ENCODE measurements around the gene PAPPA.

PAPPA gene

GRCh38 chr9:116391306-116391900, 237.8 kb downstream of the PAPPA start:
- Histone ChIP-seq H3K79me2 (ENCODE audit: control insufficient read depth, insufficient read depth, low read length, unreplicated experiment) (no peaks in the 10 kb centered on the region), H3K27me3 (ENCODE audit: insufficient read depth, low read length) (no peaks in the 10 kb centered on the region), H3K4me3 (ENCODE audit: low read depth, low read length) (no peak overlapping the region), H3K4me1 (ENCODE audit: control insufficient read depth, insufficient read depth, low read length, unreplicated experiment) (no peaks in the 10 kb centered on the region), H3K36me3 (ENCODE audit: insufficient read depth, low read length) (peaks cover 5% of the 10 kb centered on the region), H2AFZ (ENCODE audit: low read length, unreplicated experiment) (no peak overlapping the region), H3K27ac (ENCODE audit: low read depth, low read length) (no peak overlapping the region)

GRCh38 chr9:116393198-116393597, 239.6 kb downstream of the PAPPA start:
- peaks cover 18% of the 10 kb centered on the region for H3K36me3 ChIP-seq (ENCODE audit: insufficient read depth, low read length)
- no peak overlapping the region for H3K4me3 ChIP-seq (ENCODE audit: low read depth, low read length)
- H2AFZ ChIP-seq (ENCODE audit: low read length, unreplicated experiment) = no peak overlapping the region
- H3K79me2 ChIP-seq (ENCODE audit: control insufficient read depth, insufficient read depth, low read length, unreplicated experiment) = no peaks in the 10 kb centered on the region
- H3K27me3 ChIP-seq (ENCODE audit: insufficient read depth, low read length) = no peaks in the 10 kb centered on the region
- H3K27ac ChIP-seq (ENCODE audit: low read depth, low read length) = no peak overlapping the region
- H3K4me1 ChIP-seq (ENCODE audit: control insufficient read depth, insufficient read depth, low read length, unreplicated experiment) = no peaks in the 10 kb centered on the region

- Histone ChIP-seq H2AFZ (ENCODE audit: low read length, unreplicated experiment) (no peak overlapping the region), H3K36me3 (ENCODE audit: insufficient read depth, low read length) (peaks cover 24% of the 10 kb centered on the region), H3K4me1 (ENCODE audit: control insufficient read depth, insufficient read depth, low read length, unreplicated experiment) (no peaks in the 10 kb centered on the region)
Observed at GRCh38 chr9:116394070-116394469, 240.5 kb downstream of the PAPPA start.

GRCh38 chr9:116394894-116395698, 241.5 kb downstream of the PAPPA start:
- no peaks in the 10 kb centered on the region for H3K4me1 ChIP-seq (ENCODE audit: control insufficient read depth, insufficient read depth, low read length, unreplicated experiment)
- no peaks in the 10 kb centered on the region for H3K79me2 ChIP-seq (ENCODE audit: control insufficient read depth, insufficient read depth, low read length, unreplicated experiment)
- no peak overlapping the region for H3K4me3 ChIP-seq (ENCODE audit: low read depth, low read length)
- H3K27ac ChIP-seq (ENCODE audit: low read depth, low read length) = no peak overlapping the region
- no peaks in the 10 kb centered on the region for H3K27me3 ChIP-seq (ENCODE audit: insufficient read depth, low read length)
- no peak overlapping the region for H2AFZ ChIP-seq (ENCODE audit: low read length, unreplicated experiment)
- peaks cover 24% of the 10 kb centered on the region for H3K36me3 ChIP-seq (ENCODE audit: insufficient read depth, low read length)

More at GRCh38 chr9:116394070-116394469, 240.5 kb downstream of the PAPPA start:
- H3K79me2 ChIP-seq (ENCODE audit: control insufficient read depth, insufficient read depth, low read length, unreplicated experiment) = no peaks in the 10 kb centered on the region
- no peak overlapping the region for H3K4me3 ChIP-seq (ENCODE audit: low read depth, low read length)
- no peaks in the 10 kb centered on the region for H3K27me3 ChIP-seq (ENCODE audit: insufficient read depth, low read length)
- H3K27ac ChIP-seq (ENCODE audit: low read depth, low read length) = no peak overlapping the region

- H3K36me3 ChIP-seq (ENCODE audit: insufficient read depth, low read length) = peaks cover 24% of the 10 kb centered on the region
- no peaks in the 10 kb centered on the region for H3K79me2 ChIP-seq (ENCODE audit: control insufficient read depth, insufficient read depth, low read length, unreplicated experiment)
- no peaks in the 10 kb centered on the region for H3K4me1 ChIP-seq (ENCODE audit: control insufficient read depth, insufficient read depth, low read length, unreplicated experiment)
- H3K4me3 ChIP-seq (ENCODE audit: low read depth, low read length) = no peak overlapping the region
- no peaks in the 10 kb centered on the region for H3K27me3 ChIP-seq (ENCODE audit: insufficient read depth, low read length)
- no peak overlapping the region for H3K27ac ChIP-seq (ENCODE audit: low read depth, low read length)
- no peak overlapping the region for H2AFZ ChIP-seq (ENCODE audit: low read length, unreplicated experiment)
Observed at GRCh38 chr9:116395699-116396037, 242.1 kb downstream of the PAPPA start.

- no peak overlapping the region for H2AFZ ChIP-seq (ENCODE audit: low read length, unreplicated experiment)
- no peaks in the 10 kb centered on the region for H3K27me3 ChIP-seq (ENCODE audit: insufficient read depth, low read length)
- H3K27ac ChIP-seq (ENCODE audit: low read depth, low read length) = no peak overlapping the region
- no peaks in the 10 kb centered on the region for H3K79me2 ChIP-seq (ENCODE audit: control insufficient read depth, insufficient read depth, low read length, unreplicated experiment)
- H3K36me3 ChIP-seq (ENCODE audit: insufficient read depth, low read length) = peaks cover 7% of the 10 kb centered on the region; the same call in 1 of the 2 replicates
- no peaks in the 10 kb centered on the region for H3K4me1 ChIP-seq (ENCODE audit: control insufficient read depth, insufficient read depth, low read length, unreplicated experiment)
- no peak overlapping the region for H3K4me3 ChIP-seq (ENCODE audit: low read depth, low read length)
Observed at GRCh38 chr9:116403171-116403570, 249.6 kb downstream of the PAPPA start.

GRCh38 chr9:116404228-116404627, 250.6 kb downstream of the PAPPA start:
- Histone ChIP-seq H3K4me1 (ENCODE audit: control insufficient read depth, insufficient read depth, low read length, unreplicated experiment) (no peaks in the 10 kb centered on the region), H3K36me3 (ENCODE audit: insufficient read depth, low read length) (no peaks in the 10 kb centered on the region), H3K27me3 (ENCODE audit: insufficient read depth, low read length) (no peaks in the 10 kb centered on the region), H3K79me2 (ENCODE audit: control insufficient read depth, insufficient read depth, low read length, unreplicated experiment) (no peaks in the 10 kb centered on the region), H2AFZ (ENCODE audit: low read length, unreplicated experiment) (no peak overlapping the region), H3K27ac (ENCODE audit: low read depth, low read length) (no peak overlapping the region), H3K4me3 (ENCODE audit: low read depth, low read length) (no peak overlapping the region)

- H3K27ac ChIP-seq (ENCODE audit: low read depth, low read length) = no peak overlapping the region
- H3K27me3 ChIP-seq (ENCODE audit: insufficient read depth, low read length) = no peaks in the 10 kb centered on the region
- no peak overlapping the region for H2AFZ ChIP-seq (ENCODE audit: low read length, unreplicated experiment)
- H3K79me2 ChIP-seq (ENCODE audit: control insufficient read depth, insufficient read depth, low read length, unreplicated experiment) = no peaks in the 10 kb centered on the region
- no peaks in the 10 kb centered on the region for H3K4me1 ChIP-seq (ENCODE audit: control insufficient read depth, insufficient read depth, low read length, unreplicated experiment)
- no peaks in the 10 kb centered on the region for H3K36me3 ChIP-seq (ENCODE audit: insufficient read depth, low read length)
- H3K4me3 ChIP-seq (ENCODE audit: low read depth, low read length) = no peak overlapping the region
Observed at GRCh38 chr9:116405321-116405720, 251.7 kb downstream of the PAPPA start.

GRCh38 chr9:116406469-116406868, 252.9 kb downstream of the PAPPA start:
- Histone ChIP-seq H3K4me1 (ENCODE audit: control insufficient read depth, insufficient read depth, low read length, unreplicated experiment) (no peaks in the 10 kb centered on the region), H3K4me3 (ENCODE audit: low read depth, low read length) (no peak overlapping the region), H3K36me3 (ENCODE audit: insufficient read depth, low read length) (no peaks in the 10 kb centered on the region), H2AFZ (ENCODE audit: low read length, unreplicated experiment) (no peak overlapping the region), H3K27me3 (ENCODE audit: insufficient read depth, low read length) (no peaks in the 10 kb centered on the region), H3K27ac (ENCODE audit: low read depth, low read length) (no peak overlapping the region), H3K79me2 (ENCODE audit: control insufficient read depth, insufficient read depth, low read length, unreplicated experiment) (no peaks in the 10 kb centered on the region)

- no peak overlapping the region for H2AFZ ChIP-seq (ENCODE audit: low read length, unreplicated experiment)
- no peak overlapping the region for H3K27ac ChIP-seq (ENCODE audit: low read depth, low read length)
- no peaks in the 10 kb centered on the region for H3K4me1 ChIP-seq (ENCODE audit: control insufficient read depth, insufficient read depth, low read length, unreplicated experiment)
- no peaks in the 10 kb centered on the region for H3K79me2 ChIP-seq (ENCODE audit: control insufficient read depth, insufficient read depth, low read length, unreplicated experiment)
- no peaks in the 10 kb centered on the region for H3K27me3 ChIP-seq (ENCODE audit: insufficient read depth, low read length)
- H3K36me3 ChIP-seq (ENCODE audit: insufficient read depth, low read length) = no peaks in the 10 kb centered on the region
- H3K4me3 ChIP-seq (ENCODE audit: low read depth, low read length) = no peak overlapping the region
Observed at GRCh38 chr9:116409129-116409528, 255.5 kb downstream of the PAPPA start.

GRCh38 chr9:116409638-116410037, 256.0 kb downstream of the PAPPA start:
- Histone ChIP-seq H3K36me3 (ENCODE audit: insufficient read depth, low read length) (no peaks in the 10 kb centered on the region), H3K4me3 (ENCODE audit: low read depth, low read length) (no peak overlapping the region)

More at GRCh38 chr9:116409638-116410037, 256.0 kb downstream of the PAPPA start:
- Histone ChIP-seq H3K27me3 (ENCODE audit: insufficient read depth, low read length) (no peaks in the 10 kb centered on the region), H3K4me1 (ENCODE audit: control insufficient read depth, insufficient read depth, low read length, unreplicated experiment) (no peaks in the 10 kb centered on the region), H2AFZ (ENCODE audit: low read length, unreplicated experiment) (no peak overlapping the region), H3K79me2 (ENCODE audit: control insufficient read depth, insufficient read depth, low read length, unreplicated experiment) (no peaks in the 10 kb centered on the region), H3K27ac (ENCODE audit: low read depth, low read length) (no peak overlapping the region)

Measured in ACC112 (cell line).